GM12892 (cell line): ENCODE results near the gene CD101.

Experiments used
- POLR2A ChIP-seq: IDR thresholded peaks from 2 replicates; pipeline ENCODE4 v1.6.1; 2011; ENCODE audit warnings: low read depth, low read length, control low read depth
- POLR2AphosphoS5 ChIP-seq: IDR thresholded peaks from 2 replicates; pipeline ENCODE4 v1.6.1; 2011; ENCODE audit warnings: low read depth, low read length, control low read depth

DNA sequence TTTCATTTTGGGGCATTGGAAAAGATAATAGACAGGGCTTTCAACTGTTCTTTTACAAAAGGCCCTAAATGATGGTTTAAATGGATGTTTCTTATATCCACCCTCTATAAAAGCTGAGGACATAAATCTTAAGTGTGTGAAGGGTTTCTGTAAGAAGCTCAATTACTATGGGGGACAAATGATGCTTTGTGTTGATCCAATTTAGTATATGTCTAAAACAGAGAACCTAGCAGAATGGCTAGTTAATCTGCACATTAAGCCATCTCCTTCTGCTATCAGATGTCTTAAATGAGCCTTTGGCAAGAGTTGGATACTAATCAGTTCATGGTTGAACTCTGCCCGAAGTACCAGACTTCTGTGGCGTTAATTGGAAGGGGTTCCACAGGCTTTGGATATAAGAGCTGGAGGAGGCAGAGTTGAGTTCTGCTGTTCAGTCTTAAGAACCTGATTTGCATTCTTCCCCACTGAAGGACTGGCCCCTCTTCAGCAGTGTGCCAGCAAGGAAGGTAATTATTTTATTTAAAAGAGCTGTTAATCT, 48.8 kb upstream of the CD101 start:
- TF ChIP-seq POLR2AphosphoS5: no peak
- TF ChIP-seq POLR2A: no peak
